HG03439 (cell line): Measurements from ENCODE around the gene COL2A1.

Experiments
- ATAC-seq: cut with Tn5 transposase; IDR thresholded peaks from one replicate; pipeline ENCODE4 v1.9.1; 2021; ENCODE audit warnings: mild to moderate bottlenecking, moderate library complexity; ENCODE audit not compliant: unreplicated experiment

The COL2A1 gene

GRCh38 chr12:48004053-48004941 is at the start of gene COL2A1:
COL2A1 (minus strand) TSS chr12:48004476; CDS start chr12:48004321, 155 bp downstream.
- ATAC-seq = no peak

GRCh38 chr12:48053883-48054282 is 49.6 kb upstream of the COL2A1 start:
- ATAC-seq = no peak

- ATAC-seq = no peak
Measured at GRCh38 chr12:48053122-48053521, 48.8 kb upstream of the COL2A1 start.

GRCh38 chr12:48051681-48052080 is 47.4 kb upstream of the COL2A1 start:
- ATAC-seq = no peak

GRCh38 chr12:48050174-48050573 is 45.9 kb upstream of the COL2A1 start:
- no peak for ATAC-seq

GRCh38 chr12:48045965-48046518 is 41.8 kb upstream of the COL2A1 start:
- ATAC-seq = no peak

GRCh38 chr12:48045061-48045846 is 41.0 kb upstream of the COL2A1 start:
- no peak for ATAC-seq

- no peak for ATAC-seq
Measured at GRCh38 chr12:48044396-48044795, 40.1 kb upstream of the COL2A1 start.

- no peak for ATAC-seq
Measured at GRCh38 chr12:48043771-48044170, 39.5 kb upstream of the COL2A1 start.

GRCh38 chr12:48041591-48042423 is 37.5 kb upstream of the COL2A1 start:
- no peak for ATAC-seq

- ATAC-seq = no peak
Measured at GRCh38 chr12:48040354-48040753, 36.1 kb upstream of the COL2A1 start.

- ATAC-seq = no peak
Measured at GRCh38 chr12:48039151-48039550, 34.9 kb upstream of the COL2A1 start.

- no peak for ATAC-seq
Measured at GRCh38 chr12:48038085-48038484, 33.8 kb upstream of the COL2A1 start.

GRCh38 chr12:48037267-48037915 is 33.1 kb upstream of the COL2A1 start:
- no peak for ATAC-seq

GRCh38 chr12:48036818-48037217 is 32.5 kb upstream of the COL2A1 start:
- no peak for ATAC-seq

GRCh38 chr12:48034835-48035805 is 30.8 kb upstream of the COL2A1 start:
- no peak for ATAC-seq

GRCh38 chr12:48033451-48033850 is 29.2 kb upstream of the COL2A1 start:
- no peak for ATAC-seq

GRCh38 chr12:48032597-48032996 is 28.3 kb upstream of the COL2A1 start:
- ATAC-seq = no peak
